PFSK-1 (cell line): ENCODE measurements around the gene GADD45GIP1.

Source experiments
- FOXP2 ChIP-seq: optimal IDR thresholded peaks from 2 replicates; pipeline ENCODE3; 2011; ENCODE audit warnings: borderline replicate concordance, control low read depth, inconsistent platforms; ENCODE audit not compliant: insufficient read depth; ENCODE audit errors: extremely low read length, extremely low read depth
- POLR2AphosphoS5 ChIP-seq: IDR thresholded peaks from 2 replicates; pipeline ENCODE4 v1.6.1; 2012; ENCODE audit warnings: low read depth, mild to moderate bottlenecking, control low read depth, low read length, moderate library complexity
- REST ChIP-seq, 2 experiments: IDR thresholded peaks; 2 replicates each; pipeline versions ENCODE4 v1.6.1 to v1.8.0; 2011 to 2012; ENCODE audit warnings: low read depth in 2 of 2, low read length in 2 of 2, control low read depth in 1 of 2, inconsistent platforms in 1 of 2, mild to moderate bottlenecking in 1 of 2, moderate library complexity in 1 of 2; ENCODE audit not compliant: insufficient read depth in 1 of 2
- SIN3A ChIP-seq: IDR thresholded peaks from 2 replicates; pipeline ENCODE4 v1.6.1; 2012; ENCODE audit warnings: mild to moderate bottlenecking, low read length, moderate library complexity, borderline replicate concordance; ENCODE audit not compliant: insufficient read depth
- TAF1 ChIP-seq: IDR thresholded peaks from 2 replicates; pipeline ENCODE4 v1.6.1; 2012; ENCODE audit warnings: low read length, control low read depth, borderline replicate concordance; ENCODE audit not compliant: insufficient read depth

The GADD45GIP1 gene

GRCh38 chr19:12997179-12997966, 40.4 kb upstream of the GADD45GIP1 start:
- TF ChIP-seq REST (IDR thresholded peaks at IDR 0.05; ENCODE audit: insufficient read depth in 1 of 2, low read depth in 2 of 2, low read length in 2 of 2), result no peak
- TF ChIP-seq TAF1, result no peak
- TF ChIP-seq SIN3A, result no peak
- no peak for TF ChIP-seq FOXP2
- no peak for TF ChIP-seq POLR2AphosphoS5

GRCh38 chr19:12996406-12997094, 39.5 kb upstream of the GADD45GIP1 start:
- TF ChIP-seq SIN3A (no peak), FOXP2 (peak; percentile 43)

- TF ChIP-seq REST (IDR thresholded peaks at IDR 0.05; ENCODE audit: insufficient read depth in 1 of 2, low read depth in 2 of 2, low read length in 2 of 2) (no peak), SIN3A (no peak), TAF1 (no peak), POLR2AphosphoS5 (no peak), FOXP2 (no peak)
Observed at GRCh38 chr19:12995596-12996405, 38.8 kb upstream of the GADD45GIP1 start.

GRCh38 chr19:12994701-12995595, 37.9 kb upstream of the GADD45GIP1 start, which contains the start of gene NFIX:
NFIX (plus strand) TSS chr19:12995475; CDS start chr19:12995838, 363 bp downstream.
- TF ChIP-seq TAF1 (no peak), FOXP2 (peak; percentile 54)

- TF ChIP-seq REST (IDR thresholded peaks at IDR 0.05; ENCODE audit: insufficient read depth in 1 of 2, low read depth in 2 of 2, low read length in 2 of 2) (no peak), TAF1 (no peak), SIN3A (no peak)
Observed at GRCh38 chr19:12993562-12993961, 36.5 kb upstream of the GADD45GIP1 start.
